NCI-H2227 treated with DMSO at 0.1 percent for 48 hours (cell line): ENCODE data around the gene PYGB.

ENCODE experiments used
- DNase-seq: peaks from one replicate; lab custom pipeline; 2025; lab: John Stamatoyannopoulos, UW

Gene PYGB

DNA sequence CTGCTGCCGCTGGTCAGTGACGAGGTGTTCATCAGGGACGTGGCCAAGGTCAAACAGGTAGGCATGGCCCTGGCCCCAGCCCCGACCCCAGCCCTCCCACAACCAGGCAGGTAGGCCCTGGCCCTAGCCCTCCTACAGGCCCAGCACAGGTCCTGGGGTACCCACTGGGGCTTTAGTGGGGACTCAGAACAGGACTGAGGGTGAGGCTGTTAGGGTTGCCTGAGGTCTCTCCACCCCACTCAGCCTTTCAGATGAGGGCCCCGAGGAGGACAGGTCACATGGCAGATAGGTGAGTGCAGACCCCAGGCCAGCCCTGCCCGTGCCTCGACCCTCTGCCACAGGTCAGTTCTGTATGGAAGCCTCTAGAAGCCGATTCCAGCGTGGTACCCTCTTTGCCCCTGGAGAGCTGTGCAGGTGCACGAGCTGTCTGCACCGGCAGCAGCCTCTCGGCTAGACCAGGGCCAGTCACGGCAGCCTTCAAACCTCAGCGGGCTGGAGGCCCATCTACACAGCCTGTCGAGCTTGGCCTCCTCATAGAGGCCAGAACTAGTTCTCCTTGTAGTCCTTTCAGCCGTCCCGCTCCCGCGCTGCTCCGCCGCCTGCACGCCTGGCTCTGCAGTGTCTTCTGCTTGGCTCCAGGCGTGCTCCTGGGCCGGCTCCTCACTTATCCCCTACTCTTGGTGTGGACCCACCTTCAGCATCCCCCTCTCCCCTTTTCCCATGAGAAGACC, 35.5 kb downstream of the PYGB start:
- no peak for DNase-seq

DNA sequence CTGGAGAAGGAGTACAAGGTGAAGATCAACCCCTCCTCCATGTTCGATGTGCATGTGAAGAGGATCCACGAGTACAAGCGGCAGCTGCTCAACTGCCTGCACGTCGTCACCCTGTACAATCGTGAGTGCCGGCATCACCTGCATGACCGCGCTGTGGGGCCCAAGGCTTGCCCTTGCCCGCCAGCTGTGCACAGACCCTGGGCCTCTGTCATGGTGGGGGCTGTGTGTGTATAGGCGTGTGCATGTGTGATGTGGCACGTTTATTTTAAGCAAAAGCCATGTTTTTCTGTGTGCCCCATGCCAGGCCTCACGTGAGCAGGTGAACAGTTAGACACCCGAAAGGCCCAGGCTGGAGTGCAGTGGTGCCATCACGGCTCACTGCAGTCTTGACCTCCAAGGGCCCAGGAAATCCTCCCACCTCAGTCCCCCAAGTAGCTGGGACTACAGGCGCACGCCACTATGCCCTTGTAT, 36.3 kb downstream of the PYGB start:
- DNase-seq, result no peak

DNA sequence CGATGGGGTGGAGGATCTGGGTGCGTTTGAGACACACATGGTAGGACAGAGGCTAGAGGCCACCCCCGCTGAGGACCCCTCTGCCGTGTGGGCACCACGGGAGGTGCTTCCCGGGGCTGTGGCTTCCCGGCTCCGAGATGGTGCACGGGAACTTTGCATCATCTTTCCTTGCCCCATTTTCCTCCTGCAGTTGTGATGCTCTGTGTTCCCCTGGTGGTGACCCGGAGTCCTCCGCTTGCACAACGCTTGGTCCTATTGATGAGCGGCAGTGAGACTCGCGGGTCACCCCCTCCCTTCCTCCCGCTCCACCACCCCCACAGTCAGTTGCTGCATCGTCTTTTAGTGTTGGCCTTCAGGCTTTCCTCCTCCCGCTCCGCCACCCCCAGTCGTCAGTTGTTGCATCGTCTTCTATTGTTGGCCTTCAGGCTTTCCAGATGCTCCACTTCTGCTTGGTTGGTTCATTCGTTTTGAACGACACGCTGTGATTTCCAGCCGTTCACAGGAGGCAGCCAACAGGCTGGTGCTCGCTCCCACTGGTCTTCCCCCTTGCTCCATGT, 37.3 kb downstream of the PYGB start:
- DNase-seq, result no peak

DNA sequence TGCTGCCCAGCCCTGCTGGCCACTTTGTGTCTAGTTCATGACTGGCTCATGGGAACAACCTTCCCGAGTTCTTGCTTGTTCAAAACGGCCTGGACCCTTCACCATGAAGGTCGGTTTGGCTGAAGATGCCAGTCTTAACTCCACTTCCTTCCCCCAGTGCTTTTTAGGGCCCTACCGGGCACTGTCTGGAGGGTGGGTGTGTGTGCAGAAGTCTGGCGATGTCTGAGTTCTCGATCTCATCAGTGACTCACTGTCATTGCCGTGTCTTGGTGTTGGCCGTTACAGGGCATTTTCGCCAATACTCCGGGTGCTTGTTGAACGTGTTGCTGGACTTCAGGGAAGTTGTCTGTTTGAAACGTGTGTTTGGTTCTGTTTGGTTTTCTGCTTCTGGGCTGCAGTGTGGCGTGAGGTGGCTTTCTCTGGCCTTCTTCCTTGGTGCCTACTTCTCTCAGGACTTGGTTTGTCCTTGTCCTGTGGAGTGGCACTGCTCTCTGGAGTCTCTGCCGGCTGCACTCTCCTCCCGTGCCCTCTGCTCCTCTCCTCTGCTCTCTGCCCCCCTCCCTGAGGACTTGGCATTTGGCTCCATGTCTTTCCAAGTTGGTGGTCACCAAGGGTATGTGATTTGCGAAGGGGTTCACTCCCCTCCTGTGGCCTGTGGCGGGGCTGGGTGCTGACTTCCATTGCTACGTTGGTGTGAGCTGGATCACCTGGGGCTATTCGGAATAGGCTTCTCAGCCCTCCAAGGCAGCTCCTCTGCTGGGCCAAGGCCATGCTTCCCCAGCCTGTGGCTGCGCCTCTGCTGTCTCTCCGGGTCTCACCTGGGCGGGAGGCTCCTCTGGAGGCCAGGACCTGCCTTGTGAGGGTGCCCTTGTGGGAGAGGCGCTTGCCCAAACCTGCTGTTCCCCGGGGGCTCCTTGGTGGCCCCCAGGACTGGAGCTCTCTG, 38.2 kb downstream of the PYGB start:
- no peak for DNase-seq

DNA sequence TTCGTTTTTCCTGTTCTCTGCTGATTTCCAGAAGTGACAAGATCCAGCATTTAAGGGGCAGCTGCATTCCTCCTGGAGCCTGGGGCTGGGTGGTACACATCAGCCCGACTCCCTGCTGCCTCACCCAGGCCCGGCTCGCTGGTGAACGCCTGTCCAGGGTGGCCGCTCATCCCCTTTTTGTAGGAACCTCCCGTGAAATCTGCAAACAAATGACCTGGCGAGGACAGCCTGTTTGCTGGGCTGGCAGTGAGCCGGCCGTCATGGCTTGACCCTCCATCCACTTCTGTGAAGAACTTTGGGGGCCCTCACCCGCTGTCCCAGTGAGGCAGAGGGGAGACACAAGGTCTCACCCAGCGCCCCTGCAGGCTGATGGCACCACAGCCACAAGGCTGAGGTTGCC, 39.0 kb downstream of the PYGB start:
- DNase-seq, result no peak

DNA sequence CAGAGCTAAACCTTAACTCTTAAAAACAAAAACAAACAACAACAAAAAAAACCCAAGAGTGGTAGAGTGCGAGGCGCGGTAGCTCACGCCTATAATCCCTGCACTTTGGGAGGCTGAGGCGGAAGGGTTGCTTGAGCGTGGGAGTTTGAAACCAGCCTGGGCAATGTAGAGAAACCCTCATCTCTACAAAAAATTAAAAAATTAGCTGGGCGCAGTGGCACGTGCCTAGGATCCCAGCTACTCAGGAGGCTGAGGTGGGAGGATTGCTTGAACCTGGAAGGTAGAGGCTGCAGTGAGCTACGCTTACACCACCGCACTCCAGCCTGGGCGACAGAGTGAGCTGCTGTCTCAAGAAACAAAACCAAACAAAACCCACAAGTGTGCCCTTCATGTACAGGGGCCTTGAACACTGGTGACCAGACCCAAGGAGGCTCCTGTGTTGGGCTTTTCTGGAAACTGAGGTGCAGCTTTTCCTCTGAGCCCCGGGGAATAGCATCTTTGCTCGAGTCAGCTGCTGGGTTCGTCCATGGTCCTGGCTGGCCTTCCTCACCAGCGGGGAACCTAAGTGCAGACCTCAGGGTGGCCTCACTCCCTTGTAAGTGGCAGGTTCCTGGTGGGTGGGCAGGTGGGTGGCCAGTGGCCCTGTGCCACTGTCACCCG, 39.9 kb downstream of the PYGB start:
- DNase-seq, result no peak

DNA sequence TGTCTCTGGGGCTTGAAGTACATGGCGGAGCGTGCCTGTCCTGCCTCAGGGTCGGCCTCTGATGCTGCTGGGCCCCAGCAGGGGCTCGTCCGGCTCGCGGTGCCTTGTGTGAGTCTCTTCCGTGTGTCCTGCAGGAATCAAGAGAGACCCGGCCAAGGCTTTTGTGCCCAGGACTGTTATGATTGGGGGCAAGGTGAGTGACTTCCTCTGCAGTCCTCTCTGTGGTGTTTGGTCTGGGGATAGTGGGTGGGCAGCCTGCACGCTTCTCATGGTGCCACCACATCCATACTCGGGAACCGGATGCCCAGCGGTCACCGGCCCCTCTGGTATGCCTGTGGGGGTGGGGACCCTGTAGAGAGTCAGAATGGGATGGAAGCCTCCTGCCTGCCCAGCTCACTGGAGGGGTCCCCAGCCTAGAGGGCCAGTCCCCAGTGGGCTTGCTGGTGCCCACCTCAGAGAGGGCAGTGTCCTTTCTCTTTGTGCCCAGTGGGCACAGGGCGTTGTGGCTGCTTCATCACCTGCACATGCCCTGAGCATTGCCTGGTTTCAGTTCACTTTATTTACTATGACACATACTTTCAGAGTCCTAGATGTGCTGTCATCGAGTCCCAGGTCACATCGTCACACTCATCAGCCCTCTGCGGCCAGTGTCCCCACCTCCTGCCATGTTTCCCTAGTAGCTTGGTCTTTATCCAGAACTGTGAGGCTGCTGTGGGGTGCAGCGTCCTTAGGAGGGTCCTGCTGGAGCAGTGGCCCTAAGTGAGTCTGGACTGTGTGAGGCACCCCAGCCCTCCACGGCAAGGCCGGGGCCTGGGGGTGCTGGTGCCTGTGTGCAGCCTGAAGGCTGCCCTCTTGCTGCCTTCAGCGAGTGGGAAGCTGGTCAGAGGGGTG, 40.7 kb downstream of the PYGB start:
- no peak for DNase-seq

DNA sequence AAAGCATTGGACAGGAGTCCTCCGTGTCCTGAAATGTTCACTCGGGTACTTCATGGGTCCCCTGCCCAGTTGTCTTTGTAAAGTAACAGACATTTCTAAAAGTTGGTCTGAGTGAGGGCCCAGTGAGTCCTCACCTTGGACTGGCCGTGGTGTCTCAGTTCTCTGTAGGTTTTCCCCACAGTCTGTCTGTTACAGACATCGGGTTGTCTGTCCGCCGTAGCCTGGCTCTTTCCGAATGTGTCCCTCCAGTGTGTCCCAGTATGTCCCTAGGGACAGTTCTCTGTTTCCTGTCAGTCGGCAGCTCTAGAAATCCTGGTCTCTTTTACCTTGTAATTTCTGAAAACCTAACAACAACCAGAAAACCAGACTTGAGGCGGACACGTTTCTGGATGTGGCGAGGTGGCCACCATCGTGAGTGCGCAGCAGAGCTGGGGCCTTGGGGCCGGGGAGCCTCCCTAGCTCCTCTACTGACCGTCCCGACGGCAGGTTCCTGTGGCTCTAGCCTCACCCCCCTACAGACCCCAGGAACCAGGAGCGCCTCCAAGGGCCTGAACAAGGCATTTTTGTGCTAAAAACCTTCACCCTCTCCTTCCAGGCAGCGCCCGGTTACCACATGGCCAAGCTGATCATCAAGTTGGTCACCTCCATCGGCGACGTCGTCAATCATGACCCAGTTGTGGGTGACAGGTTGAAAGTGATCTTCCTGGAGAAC, 42.2 kb downstream of the PYGB start:
- DNase-seq, result no peak

DNA sequence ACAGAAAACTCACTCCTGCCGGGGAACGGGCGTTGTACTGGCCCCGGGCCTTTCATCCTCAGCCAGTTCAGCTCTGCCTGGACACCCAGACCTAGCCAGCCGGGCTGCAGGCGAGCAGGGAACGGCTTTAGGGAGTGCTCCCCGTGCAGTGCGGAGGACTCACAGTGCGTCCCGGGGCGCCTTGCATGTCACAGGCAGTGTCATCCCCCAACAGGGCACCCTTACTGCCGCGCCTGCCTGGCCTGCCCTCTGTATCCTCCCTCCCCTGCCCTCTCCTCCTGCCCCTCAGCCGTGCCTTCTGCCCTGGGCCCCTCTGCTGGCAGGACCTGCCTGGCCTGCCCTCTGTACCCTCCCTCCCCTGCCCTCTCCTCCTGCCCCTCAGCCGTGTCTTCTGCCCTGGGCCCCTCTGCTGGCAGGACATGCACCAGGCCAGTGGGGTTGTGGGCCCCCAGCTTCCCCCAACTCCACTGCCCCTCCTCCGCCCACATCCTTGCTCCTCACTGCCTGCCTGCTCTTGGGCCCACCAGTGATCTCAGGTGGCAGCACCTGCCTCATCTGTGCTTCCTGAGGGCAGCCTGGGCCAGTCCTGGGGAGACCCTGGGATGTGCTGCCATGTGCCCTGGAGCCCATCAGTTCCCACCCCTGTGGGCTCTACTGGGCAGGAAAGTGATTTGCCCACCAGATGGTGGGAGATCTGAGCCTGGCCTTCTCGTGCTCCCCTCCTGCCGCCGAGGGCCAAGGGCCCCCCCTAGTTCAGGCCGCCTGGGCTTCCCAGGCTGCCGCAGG, 43.0 kb downstream of the PYGB start:
- DNase-seq, result no peak

DNA sequence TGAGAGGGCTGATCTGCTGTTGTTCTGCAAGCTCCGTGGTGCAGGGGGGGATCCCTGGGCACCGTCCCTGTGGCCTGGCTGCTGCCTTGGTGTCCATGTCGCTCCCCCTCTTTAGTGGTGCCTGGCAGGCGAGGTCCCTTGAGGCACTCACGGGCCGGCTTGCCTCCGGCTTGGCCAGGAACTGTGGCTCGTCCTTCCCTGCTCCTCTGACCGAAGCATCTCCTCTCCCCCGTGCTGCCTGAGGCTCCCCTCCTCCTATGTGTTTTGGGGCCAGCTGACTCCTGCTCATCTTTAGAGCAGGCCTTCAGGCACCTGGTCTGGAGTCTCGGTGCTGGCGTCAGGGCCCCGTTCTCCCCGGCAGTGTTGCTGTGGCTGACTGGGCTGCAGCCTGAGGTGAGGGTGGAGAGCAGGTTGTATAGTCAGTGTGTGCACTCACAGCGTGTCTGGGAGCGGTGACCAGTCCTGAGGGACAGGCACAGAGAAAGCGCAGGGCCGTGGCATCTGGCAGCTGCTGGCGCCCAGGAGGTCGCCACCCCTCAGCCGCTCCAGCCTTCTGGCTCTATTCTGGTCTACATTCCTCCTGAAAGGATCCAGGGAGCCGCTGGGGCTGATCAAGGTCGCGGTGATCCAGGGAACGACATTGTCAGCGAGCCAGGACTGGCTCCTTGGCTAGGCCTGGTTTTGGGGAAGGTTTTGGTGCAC, 43.7 kb downstream of the PYGB start:
- DNase-seq, result no peak

DNA sequence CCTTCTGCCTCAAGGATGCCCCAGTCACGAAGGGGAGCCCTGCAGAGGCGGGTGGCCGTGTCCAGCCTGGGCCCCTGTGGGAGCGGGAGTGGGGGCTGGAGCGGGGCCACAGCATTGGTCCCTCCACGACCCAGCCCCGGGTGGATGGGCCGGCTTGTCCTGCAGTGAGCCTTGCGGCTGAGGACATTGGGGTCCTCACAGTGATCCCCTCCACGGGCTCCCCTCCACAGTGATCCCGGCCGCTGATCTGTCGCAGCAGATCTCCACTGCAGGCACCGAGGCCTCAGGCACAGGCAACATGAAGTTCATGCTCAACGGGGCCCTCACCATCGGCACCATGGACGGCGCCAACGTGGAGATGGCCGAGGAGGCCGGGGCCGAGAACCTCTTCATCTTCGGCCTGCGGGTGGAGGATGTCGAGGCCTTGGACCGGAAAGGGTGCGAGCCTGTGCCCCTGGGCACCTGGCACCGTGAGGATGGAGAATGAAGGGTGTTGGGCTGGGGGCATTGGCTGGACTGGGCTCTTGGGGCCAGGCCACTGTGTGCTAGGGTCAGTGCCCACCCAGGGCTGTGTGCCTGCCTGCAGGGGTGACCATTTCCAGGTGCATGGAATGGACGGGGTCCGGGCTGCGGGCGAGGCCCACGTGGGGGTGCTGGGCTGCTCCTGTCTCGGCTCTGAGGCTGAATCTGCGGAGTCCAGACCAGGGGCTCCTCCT, 44.4 kb downstream of the PYGB start:
- DNase-seq, result no peak

DNA sequence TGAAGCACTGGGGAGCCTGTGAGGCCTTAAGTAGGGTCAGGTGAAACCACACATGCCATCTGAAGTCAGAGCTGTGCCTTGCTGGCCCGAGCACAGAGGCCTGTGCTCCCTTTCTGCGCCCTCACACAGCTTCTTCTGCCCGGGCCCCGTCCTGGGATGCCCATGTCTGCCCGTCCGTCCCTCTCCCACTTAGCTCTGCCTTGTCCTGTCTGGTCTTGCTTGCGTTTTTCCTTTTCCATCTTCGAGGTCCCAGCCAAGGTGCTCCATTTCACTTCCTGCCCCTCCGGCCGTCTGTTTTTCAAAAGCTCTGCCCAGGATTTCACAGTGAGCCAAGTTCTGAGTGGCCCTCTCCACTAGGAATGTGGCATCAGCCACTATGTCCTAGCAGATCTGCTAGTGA, 45.6 kb downstream of the PYGB start:
- no peak for DNase-seq

DNA sequence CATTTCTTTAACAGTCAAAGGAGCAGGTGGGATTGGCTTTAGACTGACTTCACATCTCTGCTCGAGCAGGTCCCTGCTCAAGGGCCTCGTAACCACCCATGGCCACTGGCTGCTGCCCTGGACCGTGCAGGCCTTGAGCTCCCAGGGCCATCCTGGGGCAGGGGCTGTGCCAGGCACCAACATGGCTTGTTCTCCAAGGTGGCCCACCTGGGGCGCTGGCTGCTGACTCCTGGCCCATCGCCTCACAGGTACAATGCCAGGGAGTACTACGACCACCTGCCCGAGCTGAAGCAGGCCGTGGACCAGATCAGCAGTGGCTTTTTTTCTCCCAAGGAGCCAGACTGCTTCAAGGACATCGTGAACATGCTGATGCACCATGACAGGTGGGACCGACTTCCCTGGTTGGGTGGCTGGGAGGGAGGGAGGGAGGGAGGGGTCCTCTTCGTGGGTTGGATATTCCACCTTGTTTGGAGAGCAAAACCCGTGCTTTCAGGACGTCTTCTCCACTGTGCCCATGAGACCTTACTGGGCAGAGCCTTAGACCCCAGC, 46.1 kb downstream of the PYGB start:
- DNase-seq, result no peak

DNA sequence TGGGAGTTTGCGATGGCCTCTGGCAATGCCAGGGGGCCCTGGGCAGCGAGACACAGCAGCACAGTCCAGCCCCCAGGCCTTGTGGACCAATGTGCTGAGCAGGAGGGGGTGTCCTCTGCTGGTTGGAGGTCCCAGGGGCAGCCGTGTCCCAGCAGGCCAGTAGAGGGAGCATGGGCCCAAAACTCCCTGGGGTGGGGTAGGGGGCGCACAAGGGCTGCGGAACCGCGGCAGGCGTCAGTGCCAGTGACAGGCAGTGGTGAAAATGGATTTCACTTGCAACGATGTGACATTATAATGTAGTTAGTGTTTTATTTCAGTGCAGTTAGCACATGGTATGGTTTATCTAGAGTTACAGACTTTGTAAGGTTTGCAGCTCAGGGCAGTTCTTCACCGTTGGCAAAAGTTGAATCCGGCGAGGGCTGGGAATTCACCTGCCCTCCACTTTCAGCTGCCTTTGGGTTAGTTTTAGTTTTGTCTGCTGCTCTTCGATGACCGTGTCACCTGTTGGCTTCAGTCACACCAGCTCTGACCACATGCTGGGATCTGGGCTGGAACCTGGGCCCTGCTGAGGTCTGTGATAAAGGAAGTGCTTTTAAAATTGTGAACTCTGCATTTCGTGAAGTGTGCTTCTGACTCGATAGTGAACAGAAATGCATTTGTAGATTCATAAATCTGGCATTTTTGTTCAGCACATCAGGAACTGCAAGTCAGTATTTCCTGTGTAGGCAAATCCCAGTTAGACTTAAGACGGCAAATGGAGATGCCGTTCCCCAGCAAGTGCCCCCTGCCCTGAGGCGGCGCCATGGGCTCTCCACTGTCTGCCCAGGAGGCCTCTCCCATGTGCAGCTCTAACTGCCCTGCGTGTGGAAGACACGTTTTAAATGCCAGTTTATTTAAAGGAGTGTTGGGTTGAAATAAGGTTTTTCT, 46.8 kb downstream of the PYGB start:
- DNase-seq, result no peak

DNA sequence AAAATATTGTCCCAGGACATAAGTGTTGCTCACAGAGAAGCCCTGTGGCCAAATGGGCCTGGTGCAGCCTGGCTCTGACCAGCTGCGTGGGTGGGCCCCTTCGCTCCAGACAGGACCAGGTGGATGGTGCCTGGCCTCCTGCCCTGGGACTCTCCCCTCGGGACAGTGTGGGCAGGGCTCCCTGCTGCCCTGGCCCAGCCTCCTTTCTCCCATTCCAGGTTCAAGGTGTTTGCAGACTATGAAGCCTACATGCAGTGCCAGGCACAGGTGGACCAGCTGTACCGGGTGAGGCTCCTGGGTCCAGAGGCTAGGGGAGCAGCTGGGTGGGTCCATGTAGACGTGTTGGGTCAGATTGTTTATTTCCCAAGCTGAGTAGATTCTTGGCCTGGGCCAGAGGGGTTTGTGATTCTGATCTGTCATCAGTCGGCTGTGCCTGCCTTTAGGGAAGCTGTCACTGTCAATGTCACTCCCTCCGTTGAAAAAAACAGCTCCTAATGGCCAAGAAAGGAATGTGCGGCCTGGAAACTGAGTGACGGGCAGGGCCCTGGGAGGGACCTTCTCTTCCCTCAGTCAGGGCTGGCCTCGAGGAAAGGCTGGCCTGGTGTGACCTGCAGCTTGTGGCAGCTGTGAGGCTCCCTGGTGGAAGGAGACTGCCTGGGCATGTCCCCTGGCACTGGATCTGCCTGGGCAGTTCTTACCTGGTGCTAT, 47.7 kb downstream of the PYGB start:
- no peak for DNase-seq
